Esophagus squamous epithelium (tissue), 4 donors: ENCODE data around the gene ZCCHC24.
"Not testable (repeated sequence)": the region's sequence is repeated elsewhere in the genome, so short reads cannot be mapped to it uniquely, and the experiment has no call there.

Source experiments
- CTCF ChIP-seq, 6 experiments: fragments of 450-650 bp in 4 of 6; fragments of 200-600 bp in 2 of 6; sonication (generic) in 2 of 6; IDR thresholded peaks; one replicate each; pipeline ENCODE4 v1.5.1; 2016 to 2019; ENCODE audit warnings: antibody characterized with exemption in 6 of 6, mild to moderate bottlenecking in 4 of 6, moderate library complexity in 4 of 6
- POLR2A ChIP-seq, 4 donors: fragments of 450-650 bp; IDR thresholded peaks; one replicate each; pipeline ENCODE4 v1.6.1; 2017; ENCODE audit warnings: antibody characterized with exemption in 4 of 4, mild to moderate bottlenecking in 4 of 4, moderate library complexity in 3 of 4

- TF ChIP-seq POLR2A, CTCF (IDR thresholded peaks at IDR 0.05): not testable (repeated sequence)
Observed at GRCh38 chr10:79447249-79447648, 1.8 kb upstream of the ZCCHC24 start.
